Tibial nerve (tissue), 4 donors: ENCODE results near the gene RNFT1. TPM values are rescaled to one million over a fixed set of nuclear protein-coding genes. Genes with fewer than 3 reads are reported as not detected.
A peak's percentile ranks its signal among the peaks of the same experiment; 100 is the strongest.

Experiments
- DNase-seq, 2 donors: peaks; one replicate each; pipeline ENCODE4 v3.0.0-alpha.2; 2019; ENCODE audit warnings: low spot score in 2 of 2
- H3K27ac ChIP-seq, 4 donors: fragments of 200-600 bp; sonication (generic) in 3 of 4; one replicate each; pipeline ENCODE4 v1.5.1; 2017 to 2019; ENCODE audit warnings: mild to moderate bottlenecking in 1 of 4
- H3K27me3 ChIP-seq, 2 donors: fragments of 200-600 bp; sonication (generic) in 1 of 2; one replicate each; pipeline versions ENCODE4 v1.5.1 to v1.6.0; 2017 to 2019
- H3K36me3 ChIP-seq, 3 donors: fragments of 200-600 bp; sonication (generic); one replicate each; pipeline ENCODE4 v1.5.1; 2018 to 2019
- H3K4me1 ChIP-seq, 4 donors: fragments of 200-600 bp; sonication (generic) in 3 of 4; one replicate each; pipeline ENCODE4 v1.5.1; 2017 to 2019
- H3K4me3 ChIP-seq, 4 donors: fragments of 200-600 bp; sonication (generic) in 3 of 4; one replicate each; pipeline ENCODE4 v1.5.1; 2017 to 2019; ENCODE audit warnings: mild to moderate bottlenecking in 1 of 4, moderate library complexity in 1 of 4
- H3K9me3 ChIP-seq, 4 donors: fragments of 200-600 bp; sonication (generic) in 3 of 4; one replicate each; pipeline ENCODE4 v1.5.1; 2017 to 2019
- CTCF ChIP-seq, 5 experiments: fragments of 200-600 bp in 3 of 5; fragments of 450-650 bp in 2 of 5; sonication (generic) in 3 of 5; IDR thresholded peaks; one replicate each; pipeline ENCODE4 v1.5.1; 2016 to 2019; ENCODE audit warnings: antibody characterized with exemption in 5 of 5, mild to moderate bottlenecking in 3 of 5, moderate library complexity in 2 of 5
- EP300 ChIP-seq, 2 donors: sonication (generic); formaldehyde crosslinking; IDR thresholded peaks; one replicate each; pipeline ENCODE4 v1.6.1; 2017; ENCODE audit warnings: antibody characterized with exemption in 2 of 2, mild to moderate bottlenecking in 1 of 2
- POLR2A ChIP-seq, 2 donors: fragments of 450-650 bp; IDR thresholded peaks; one replicate each; pipeline ENCODE4 v1.6.1; 2017; ENCODE audit warnings: antibody characterized with exemption in 2 of 2, mild to moderate bottlenecking in 2 of 2, moderate library complexity in 2 of 2
- WGBS, 2 donors: methylation state at CpG; one replicate each; pipeline ENCODE4 v1.1.5; 2018; 5-methylcytosine and 5-hydroxymethylcytosine counted together
- small RNA-seq: library from RNA; depleted of rRNA; stranded (forward); fragments of <200 nt; gene quantifications from one replicate; pipeline ENCODE3, GENCODE V24; 2016
- total RNA-seq, 4 donors: library from RNA; depleted of rRNA; stranded (reverse); fragments of >200 nt; gene quantifications; one replicate each; pipeline ENCODE4 v1.1.0, GENCODE V29; 2016

Gene RNFT1
- total RNA-seq, 4 donors from 2014 or later: 7.3 to 18.4 (median 10.9) TPM

GRCh38 chr17:59916446-59916845 is 48.1 kb downstream of the RNFT1 start:
- TF ChIP-seq POLR2A (IDR thresholded peaks at IDR 0.05) (no peak), EP300 (IDR thresholded peaks at IDR 0.05) (no peak), CTCF (IDR thresholded peaks at IDR 0.05) (no peak)
- Histone ChIP-seq H3K4me3 (no peak overlapping the region), H3K9me3 (no peaks in the 10 kb centered on the region), H3K36me3 (peaks cover 0 to 93% (median 4%) of the 10 kb centered on the region in 3 donors), H3K27ac (no peak overlapping the region), H3K27me3 (no peaks in the 10 kb centered on the region), H3K4me1 (peaks cover 0 to 3% (median 0%) of the 10 kb centered on the region in 4 donors)
- no peak for DNase-seq

- DNase-seq: peak in 1 of 2 donors; percentile 22
- Histone ChIP-seq H3K4me1 (peaks cover 0 to 3% (median 0%) of the 10 kb centered on the region in 4 donors), H3K27me3 (no peaks in the 10 kb centered on the region), H3K4me3 (no peak overlapping the region), H3K27ac (no peak overlapping the region), H3K9me3 (no peaks in the 10 kb centered on the region), H3K36me3 (peaks cover 0 to 87% (median 4%) of the 10 kb centered on the region in 3 donors)
- no peak for TF ChIP-seq POLR2A (IDR thresholded peaks at IDR 0.05)
- TF ChIP-seq CTCF (IDR thresholded peaks at IDR 0.05): peak; percentile 50 to 67 (median 54)
- WGBS, 2 donors: 63 to 81% methylated on average over 1 of the region's 1 CpG
Observed at GRCh38 chr17:59914274-59914854, 50.2 kb downstream of the RNFT1 start.

GRCh38 chr17:59907467-59907866 is 57.1 kb downstream of the RNFT1 start:
- no peaks in the 10 kb centered on the region for H3K9me3 ChIP-seq
- H3K4me1 ChIP-seq: no peaks in the 10 kb centered on the region
- TF ChIP-seq EP300 (IDR thresholded peaks at IDR 0.05) (no peak), CTCF (IDR thresholded peaks at IDR 0.05) (no peak), POLR2A (IDR thresholded peaks at IDR 0.05) (no peak)
- no peak overlapping the region for H3K27ac ChIP-seq
- DNase-seq: no peak
- H3K4me3 ChIP-seq: no peak overlapping the region
- H3K36me3 ChIP-seq: peaks cover 0 to 34% (median 0%) of the 10 kb centered on the region in 3 donors
- H3K27me3 ChIP-seq: no peaks in the 10 kb centered on the region
- WGBS, 2 donors: 92% methylated on average over 3 of the region's 3 CpGs

GRCh38 chr17:59903455-59903854 is 61.1 kb downstream of the RNFT1 start:
- TF ChIP-seq POLR2A (IDR thresholded peaks at IDR 0.05): no peak
- TF ChIP-seq EP300 (IDR thresholded peaks at IDR 0.05): no peak
- no peak for TF ChIP-seq CTCF (IDR thresholded peaks at IDR 0.05)
- H3K27me3 ChIP-seq: no peaks in the 10 kb centered on the region
- WGBS, 2 donors: 86 to 90% methylated on average over 2 of the region's 2 CpGs

More at GRCh38 chr17:59903455-59903854, 61.1 kb downstream of the RNFT1 start:
- H3K4me1 ChIP-seq: peaks cover 0 to 12% (median 0%) of the 10 kb centered on the region in 4 donors
- no peak for DNase-seq
- peaks cover 0 to 16% (median 0%) of the 10 kb centered on the region in 3 donors for H3K36me3 ChIP-seq
- no peak overlapping the region for H3K4me3 ChIP-seq
- no peaks in the 10 kb centered on the region for H3K9me3 ChIP-seq
- H3K27ac ChIP-seq: no peak overlapping the region

Small RNA genes within 50 kb of the gene (small RNA-seq; reads per million reads assigned to genes)
- not detected for gene RPS29P21

Other genes starting within 250 kb of the RNFT1 start
- gene TUBD1, start 71.8 kb downstream of the RNFT1 start, total RNA-seq: 10 to 100 TPM in 2 of 4 donors, 1 to 10 TPM in 2; 4.2 to 16.5 (median 8.4) TPM
- gene RPS6KB1, start 71.6 kb downstream of the RNFT1 start, total RNA-seq: 10 to 100 TPM; 33.6 to 48.3 (median 43.2) TPM
- gene HEATR6, start 114.2 kb upstream of the RNFT1 start, total RNA-seq: 10 to 100 TPM; 16.0 to 28.9 (median 18.1) TPM
- gene CA4, start 185.2 kb upstream of the RNFT1 start, total RNA-seq: 1 to 10 TPM; 1.0 to 8.7 (median 2.3) TPM